GM13976 (cell line): Measurements from ENCODE around the gene TPRN.

Experiments
- DNase-seq: peaks from one replicate; pipeline ENCODE4 v3.0.0; 2012; ENCODE audit warnings: low spot score
- in situ Hi-C: fragments of 300-500 bp; cut with MboI; formaldehyde crosslinking; loops from one replicate; pipeline ENCODE4 v1.12.0; 2022; ENCODE audit warnings: low sequenced_read_pairs, mixed read lengths, inconsistent platforms; ENCODE audit not compliant: unreplicated experiment
- TF ChIP-seq, protein P1 (sequence below): IDR thresholded peaks from 2 replicates; pipeline ENCODE4 v1.5.1; 2012; ENCODE audit warnings: borderline replicate concordance, mild to moderate bottlenecking; ENCODE audit not compliant: insufficient read depth; ENCODE audit errors: extremely low read depth, missing control alignments, control extremely low read depth

TPRN gene

GRCh38 chr9:137160716-137161557 is 39.6 kb downstream of the TPRN start:
- in situ Hi-C loops = no loop called here
- DNase-seq = no peak
- TF ChIP-seq, protein P1, sequence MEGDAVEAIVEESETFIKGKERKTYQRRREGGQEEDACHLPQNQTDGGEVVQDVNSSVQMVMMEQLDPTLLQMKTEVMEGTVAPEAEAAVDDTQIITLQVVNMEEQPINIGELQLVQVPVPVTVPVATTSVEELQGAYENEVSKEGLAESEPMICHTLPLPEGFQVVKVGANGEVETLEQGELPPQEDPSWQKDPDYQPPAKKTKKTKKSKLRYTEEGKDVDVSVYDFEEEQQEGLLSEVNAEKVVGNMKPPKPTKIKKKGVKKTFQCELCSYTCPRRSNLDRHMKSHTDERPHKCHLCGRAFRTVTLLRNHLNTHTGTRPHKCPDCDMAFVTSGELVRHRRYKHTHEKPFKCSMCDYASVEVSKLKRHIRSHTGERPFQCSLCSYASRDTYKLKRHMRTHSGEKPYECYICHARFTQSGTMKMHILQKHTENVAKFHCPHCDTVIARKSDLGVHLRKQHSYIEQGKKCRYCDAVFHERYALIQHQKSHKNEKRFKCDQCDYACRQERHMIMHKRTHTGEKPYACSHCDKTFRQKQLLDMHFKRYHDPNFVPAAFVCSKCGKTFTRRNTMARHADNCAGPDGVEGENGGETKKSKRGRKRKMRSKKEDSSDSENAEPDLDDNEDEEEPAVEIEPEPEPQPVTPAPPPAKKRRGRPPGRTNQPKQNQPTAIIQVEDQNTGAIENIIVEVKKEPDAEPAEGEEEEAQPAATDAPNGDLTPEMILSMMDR = no peak

DNA sequence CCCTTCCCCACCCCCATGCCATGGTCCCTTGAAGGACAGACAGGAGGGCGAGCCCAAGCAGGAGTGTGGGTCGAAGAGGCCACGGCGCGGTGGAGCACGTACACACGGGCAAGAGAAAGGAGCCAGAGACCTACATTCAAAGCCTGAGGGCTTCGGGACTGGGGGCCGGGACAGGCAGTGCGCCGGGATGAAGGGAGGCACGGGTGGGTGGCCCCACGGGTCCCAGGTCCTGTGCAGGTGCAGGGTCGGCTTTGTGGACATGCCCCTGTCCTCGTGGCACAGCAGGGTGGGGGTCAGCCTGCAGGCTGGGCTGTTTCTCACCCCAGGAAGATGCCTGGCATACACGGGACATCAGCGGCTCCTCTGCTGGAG is 40.5 kb downstream of the TPRN start:
- DNase-seq = no peak
- TF ChIP-seq, protein P1 = no peak
- in situ Hi-C loops = no loop called here

- DNase-seq = no peak
- TF ChIP-seq, protein P1 = no peak
- in situ Hi-C loops = no loop called here
Observed at GRCh38 chr9:137159105-137160053, 41.2 kb downstream of the TPRN start.

DNA sequence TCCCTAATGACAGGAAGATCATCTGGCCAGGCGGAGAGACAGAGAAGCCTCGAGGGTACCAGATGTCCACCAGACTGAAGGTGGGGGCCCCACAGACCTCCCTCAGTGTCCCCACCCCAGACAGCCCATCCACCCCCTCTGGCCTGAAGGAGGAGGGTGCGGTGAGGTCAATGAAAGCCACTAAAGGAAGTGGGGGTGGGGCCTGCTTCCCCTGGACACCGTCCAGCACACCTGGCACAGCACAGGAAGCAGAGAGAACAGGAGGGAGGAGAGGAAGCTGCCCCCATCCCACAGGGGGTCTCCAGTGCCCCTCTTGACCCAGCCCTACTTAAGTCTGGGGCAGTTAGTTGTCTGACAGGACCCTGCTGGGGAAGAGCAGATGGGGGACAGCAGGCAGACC is 41.9 kb downstream of the TPRN start:
- in situ Hi-C loops = no loop called here
- TF ChIP-seq, protein P1 = no peak
- no peak for DNase-seq

DNA sequence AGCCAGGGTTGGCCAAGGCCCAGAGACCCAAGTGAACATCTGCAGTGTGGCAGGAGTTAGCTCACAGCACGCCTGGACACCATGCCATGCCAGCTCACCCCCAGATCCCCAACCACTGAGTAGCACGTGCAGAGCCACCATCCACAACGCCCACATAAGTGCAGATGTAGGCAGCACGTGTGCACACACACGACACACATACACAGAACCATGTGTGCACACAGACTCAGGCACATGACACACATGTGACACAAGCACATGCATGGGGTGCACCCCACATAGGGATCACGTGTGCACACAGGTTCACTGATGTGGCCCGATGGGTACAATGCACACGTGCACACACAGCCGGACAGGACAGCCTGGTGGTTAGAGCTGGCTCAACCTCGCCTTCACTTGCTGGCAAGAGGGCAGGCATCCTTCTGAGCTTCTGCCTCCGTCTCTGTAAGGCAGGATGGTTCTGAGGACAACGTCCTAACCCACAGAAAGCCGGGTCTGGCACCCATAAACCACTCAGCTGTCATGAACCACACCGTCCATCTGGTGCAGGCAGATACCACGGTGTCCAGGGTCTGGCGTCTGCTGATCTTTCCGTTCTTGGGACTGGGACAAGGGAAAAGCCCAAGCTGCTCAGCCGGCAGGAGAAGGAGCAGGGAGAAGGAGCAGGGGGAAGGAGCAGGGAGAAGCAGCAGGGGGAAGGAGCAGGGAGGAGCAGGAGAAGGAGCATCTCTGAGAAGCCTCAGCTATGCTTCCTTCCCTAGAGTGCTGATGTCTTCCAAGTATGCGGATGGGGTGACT is 42.7 kb downstream of the TPRN start:
- TF ChIP-seq, protein P1 = no peak
- no peak for DNase-seq
- in situ Hi-C loops = no loop called here
